SK-N-SH (cell line): ENCODE measurements around the gene RPRD2.

Experiments
- EP300 ChIP-seq, 2 experiments: IDR thresholded peaks; 2 replicates each; pipeline versions ENCODE4 v1.4.0 to v1.6.1; 2012; ENCODE audit warnings: borderline replicate concordance in 1 of 2, low read depth in 1 of 2, low read length in 1 of 2
- EZH2phosphoT487 ChIP-seq: fragments of 200-600 bp; sonication (generic); IDR thresholded peaks from 2 replicates; pipeline ENCODE4 v1.6.1; 2017; ENCODE audit warnings: low read depth, mixed run types, mild to moderate bottlenecking, antibody characterized with exemption, moderate library complexity, borderline replicate concordance
- GABPA ChIP-seq: IDR thresholded peaks from 2 replicates; pipeline ENCODE4 v1.4.0; 2012; ENCODE audit warnings: low read depth, mild to moderate bottlenecking
- JUND ChIP-seq: IDR thresholded peaks from 2 replicates; pipeline ENCODE4 v1.4.0; 2012
- MXI1 ChIP-seq: IDR thresholded peaks from 2 replicates; pipeline ENCODE4 v1.6.1; 2012; ENCODE audit warnings: mild to moderate bottlenecking, low read depth, low read length, improper control_type of control experiment
- POLR2AphosphoS5 ChIP-seq: IDR thresholded peaks from 2 replicates; pipeline ENCODE4 v1.6.1; 2012; ENCODE audit warnings: low read depth, low read length
- RAD21 ChIP-seq: IDR thresholded peaks from 2 replicates; pipeline ENCODE4 v1.6.1; 2012; ENCODE audit warnings: mild to moderate bottlenecking, low read length
- SIN3A ChIP-seq: IDR thresholded peaks from 2 replicates; pipeline ENCODE4 v1.6.1; 2012; ENCODE audit warnings: low read depth, mild to moderate bottlenecking, low read length, moderate library complexity, borderline replicate concordance
- TAF1 ChIP-seq: IDR thresholded peaks from 2 replicates; pipeline ENCODE4 v1.6.1; 2012; ENCODE audit warnings: low read depth, mild to moderate bottlenecking, low read length, moderate library complexity, borderline replicate concordance
- YY1 ChIP-seq: IDR thresholded peaks from 2 replicates; pipeline ENCODE4 v1.4.0; 2012; ENCODE audit warnings: low read depth, mild to moderate bottlenecking
- TF ChIP-seq, protein P1 (sequence below): IDR thresholded peaks from 2 replicates; pipeline ENCODE4 v1.4.0; 2012; ENCODE audit warnings: low read depth
- TF ChIP-seq, protein P2 (sequence below): fragments of 200-600 bp; sonication (generic); IDR thresholded peaks from 2 replicates; pipeline ENCODE4 v1.6.1; 2017; ENCODE audit warnings: antibody characterized with exemption, mild to moderate bottlenecking, moderate library complexity
- TF ChIP-seq, protein P3 (sequence below): IDR thresholded peaks from 2 replicates; pipeline ENCODE4 v1.4.0; 2012; ENCODE audit warnings: low read depth, borderline replicate concordance
- TF ChIP-seq, protein P4 (sequence below): fragments of 150-350 bp; IDR thresholded peaks from 2 replicates; pipeline ENCODE4 v1.6.1; 2017; ENCODE audit warnings: antibody characterized with exemption, low read length, low read depth, borderline replicate concordance

DNA sequence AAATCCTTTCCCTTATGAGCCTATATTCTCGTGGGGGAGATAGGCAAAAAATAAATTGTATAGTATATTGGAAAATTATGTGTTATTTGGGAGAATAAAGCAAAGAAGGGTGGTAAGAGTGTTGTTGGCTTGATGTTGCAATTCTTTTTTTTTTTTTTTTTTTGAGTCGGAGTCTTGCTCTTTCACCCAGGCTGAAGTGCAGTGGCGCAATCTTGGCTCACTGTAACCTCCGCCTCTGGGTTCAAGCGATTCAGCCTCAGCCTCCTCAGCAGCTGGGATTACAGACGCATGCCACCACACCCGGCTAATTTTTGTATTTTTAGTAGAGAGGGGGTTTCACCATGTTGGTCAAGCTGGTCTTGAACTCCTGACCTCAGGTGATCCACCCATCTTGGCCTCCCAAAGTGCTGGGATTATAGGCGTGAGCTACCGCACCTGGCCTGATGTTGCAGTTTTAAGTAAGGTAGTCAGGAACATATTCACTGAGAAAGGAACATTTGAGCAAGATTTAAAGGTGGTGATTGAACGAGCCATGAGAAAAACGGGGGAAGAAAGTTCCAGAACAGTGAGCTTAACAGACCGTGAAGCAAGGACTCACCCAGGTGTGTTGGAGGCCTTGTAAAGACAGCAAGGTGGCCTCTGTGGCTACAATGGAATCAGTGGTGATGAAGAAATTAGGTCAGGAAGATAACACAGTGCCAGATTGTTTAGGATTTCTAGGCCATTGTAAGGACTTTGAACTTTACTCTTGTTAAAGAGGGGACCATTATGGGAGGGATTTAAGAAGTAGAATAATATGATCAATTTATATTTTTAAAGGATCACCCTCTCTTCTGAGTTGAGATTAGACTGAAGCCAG, 45.8 kb downstream of the RPRD2 start:
- TF ChIP-seq POLR2AphosphoS5 (no peak), RAD21 (no peak), YY1 (no peak), EP300 (IDR thresholded peaks at IDR 0.05; ENCODE audit: borderline replicate concordance in 1 of 2, low read depth in 1 of 2, low read length in 1 of 2) (no peak), SIN3A (no peak), TAF1 (no peak), JUND (no peak), GABPA (no peak), EZH2phosphoT487 (no peak), MXI1 (no peak)
- TF ChIP-seq, protein P1, sequence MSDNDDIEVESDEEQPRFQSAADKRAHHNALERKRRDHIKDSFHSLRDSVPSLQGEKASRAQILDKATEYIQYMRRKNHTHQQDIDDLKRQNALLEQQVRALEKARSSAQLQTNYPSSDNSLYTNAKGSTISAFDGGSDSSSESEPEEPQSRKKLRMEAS: no peak
- TF ChIP-seq, protein P2, sequence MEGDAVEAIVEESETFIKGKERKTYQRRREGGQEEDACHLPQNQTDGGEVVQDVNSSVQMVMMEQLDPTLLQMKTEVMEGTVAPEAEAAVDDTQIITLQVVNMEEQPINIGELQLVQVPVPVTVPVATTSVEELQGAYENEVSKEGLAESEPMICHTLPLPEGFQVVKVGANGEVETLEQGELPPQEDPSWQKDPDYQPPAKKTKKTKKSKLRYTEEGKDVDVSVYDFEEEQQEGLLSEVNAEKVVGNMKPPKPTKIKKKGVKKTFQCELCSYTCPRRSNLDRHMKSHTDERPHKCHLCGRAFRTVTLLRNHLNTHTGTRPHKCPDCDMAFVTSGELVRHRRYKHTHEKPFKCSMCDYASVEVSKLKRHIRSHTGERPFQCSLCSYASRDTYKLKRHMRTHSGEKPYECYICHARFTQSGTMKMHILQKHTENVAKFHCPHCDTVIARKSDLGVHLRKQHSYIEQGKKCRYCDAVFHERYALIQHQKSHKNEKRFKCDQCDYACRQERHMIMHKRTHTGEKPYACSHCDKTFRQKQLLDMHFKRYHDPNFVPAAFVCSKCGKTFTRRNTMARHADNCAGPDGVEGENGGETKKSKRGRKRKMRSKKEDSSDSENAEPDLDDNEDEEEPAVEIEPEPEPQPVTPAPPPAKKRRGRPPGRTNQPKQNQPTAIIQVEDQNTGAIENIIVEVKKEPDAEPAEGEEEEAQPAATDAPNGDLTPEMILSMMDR: no peak
- TF ChIP-seq, protein P3, sequence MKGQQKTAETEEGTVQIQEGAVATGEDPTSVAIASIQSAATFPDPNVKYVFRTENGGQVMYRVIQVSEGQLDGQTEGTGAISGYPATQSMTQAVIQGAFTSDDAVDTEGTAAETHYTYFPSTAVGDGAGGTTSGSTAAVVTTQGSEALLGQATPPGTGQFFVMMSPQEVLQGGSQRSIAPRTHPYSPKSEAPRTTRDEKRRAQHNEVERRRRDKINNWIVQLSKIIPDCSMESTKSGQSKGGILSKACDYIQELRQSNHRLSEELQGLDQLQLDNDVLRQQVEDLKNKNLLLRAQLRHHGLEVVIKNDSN: no peak
- TF ChIP-seq, protein P4, sequence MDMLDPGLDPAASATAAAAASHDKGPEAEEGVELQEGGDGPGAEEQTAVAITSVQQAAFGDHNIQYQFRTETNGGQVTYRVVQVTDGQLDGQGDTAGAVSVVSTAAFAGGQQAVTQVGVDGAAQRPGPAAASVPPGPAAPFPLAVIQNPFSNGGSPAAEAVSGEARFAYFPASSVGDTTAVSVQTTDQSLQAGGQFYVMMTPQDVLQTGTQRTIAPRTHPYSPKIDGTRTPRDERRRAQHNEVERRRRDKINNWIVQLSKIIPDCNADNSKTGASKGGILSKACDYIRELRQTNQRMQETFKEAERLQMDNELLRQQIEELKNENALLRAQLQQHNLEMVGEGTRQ: no peak
